IPS DF 6.9 (cell line): ENCODE measurements around the gene RBFOX2.

Experiments
- DNase-seq: peaks from one replicate; pipeline ENCODE4 v3.0.0-alpha.2; 2013; ENCODE audit warnings: low read depth, low spot score
- H3K27ac ChIP-seq: one replicate; pipeline ENCODE4 v1.5.1; 2013; ENCODE audit warnings: low read length, control low read depth
- H3K27me3 ChIP-seq: 2 replicates; pipeline ENCODE4 v1.6.1; 2013; ENCODE audit warnings: mild to moderate bottlenecking, low read length; ENCODE audit not compliant: control insufficient read depth, insufficient read depth
- H3K36me3 ChIP-seq: 2 replicates; pipeline ENCODE4 v1.6.1; 2013; ENCODE audit warnings: low read length; ENCODE audit not compliant: control insufficient read depth, insufficient read depth
- H3K4me1 ChIP-seq: 2 replicates; pipeline ENCODE4 v1.6.1; 2013; ENCODE audit warnings: low read length; ENCODE audit not compliant: control insufficient read depth, insufficient read depth
- H3K4me3 ChIP-seq: 2 replicates; pipeline ENCODE4 v1.5.1; 2013; ENCODE audit warnings: mild to moderate bottlenecking, low read length
- H3K9me3 ChIP-seq: 2 replicates; pipeline ENCODE4 v1.6.1; 2013; ENCODE audit warnings: low read length, inconsistent platforms; ENCODE audit not compliant: control insufficient read depth, insufficient read depth
- WGBS: extraction: QIAGEN DNeasy Blood & Tissue Kit; methylation state at CpG from one replicate; pipeline ENCODE4 v1.1.7; 2013; ENCODE audit warnings: mixed read lengths, missing lambda C conversion rate; ENCODE audit not compliant: insufficient read length, insufficient coverage; 5-methylcytosine and 5-hydroxymethylcytosine counted together

The RBFOX2 gene

DNA sequence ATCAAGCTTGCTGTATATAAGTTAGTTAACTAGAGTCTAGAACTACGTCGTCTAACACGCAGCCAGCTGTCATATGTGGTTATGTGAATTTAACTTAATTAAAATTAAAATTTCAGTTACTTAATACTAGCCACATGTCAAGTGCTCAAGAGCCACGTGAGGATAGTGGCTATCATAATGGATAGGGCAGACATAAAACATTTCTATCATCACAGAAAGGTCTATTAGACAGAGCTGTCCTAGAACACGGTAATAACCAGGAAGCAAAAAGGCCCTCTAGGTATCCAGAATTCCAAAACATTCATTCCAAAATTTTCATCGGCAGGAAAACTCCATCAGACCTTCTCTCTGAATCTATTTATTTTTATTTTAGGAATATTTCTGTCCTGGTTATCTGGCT is 123.9 kb downstream of the RBFOX2 start:
- Histone ChIP-seq H3K27me3 (no peaks in the 10 kb centered on the region), H3K27ac (no peak overlapping the region), H3K36me3 (no peaks in the 10 kb centered on the region), H3K4me3 (no peak overlapping the region), H3K9me3 (no peaks in the 10 kb centered on the region), H3K4me1 (no peaks in the 10 kb centered on the region; the same call in 1 of the 2 replicates)
- no peak for DNase-seq
- no CpG with 5 or more reads among the region's 6 CpGs for WGBS

GRCh38 chr22:35904336-35904692 is 124.3 kb downstream of the RBFOX2 start:
- DNase-seq = no peak
- WGBS = no CpG with 5 or more reads among the region's 2 CpGs
- Histone ChIP-seq H3K4me3 (no peak overlapping the region), H3K27me3 (no peaks in the 10 kb centered on the region), H3K4me1 (no peaks in the 10 kb centered on the region; the same call in 1 of the 2 replicates), H3K9me3 (no peaks in the 10 kb centered on the region), H3K36me3 (no peaks in the 10 kb centered on the region), H3K27ac (no peak overlapping the region)

DNA sequence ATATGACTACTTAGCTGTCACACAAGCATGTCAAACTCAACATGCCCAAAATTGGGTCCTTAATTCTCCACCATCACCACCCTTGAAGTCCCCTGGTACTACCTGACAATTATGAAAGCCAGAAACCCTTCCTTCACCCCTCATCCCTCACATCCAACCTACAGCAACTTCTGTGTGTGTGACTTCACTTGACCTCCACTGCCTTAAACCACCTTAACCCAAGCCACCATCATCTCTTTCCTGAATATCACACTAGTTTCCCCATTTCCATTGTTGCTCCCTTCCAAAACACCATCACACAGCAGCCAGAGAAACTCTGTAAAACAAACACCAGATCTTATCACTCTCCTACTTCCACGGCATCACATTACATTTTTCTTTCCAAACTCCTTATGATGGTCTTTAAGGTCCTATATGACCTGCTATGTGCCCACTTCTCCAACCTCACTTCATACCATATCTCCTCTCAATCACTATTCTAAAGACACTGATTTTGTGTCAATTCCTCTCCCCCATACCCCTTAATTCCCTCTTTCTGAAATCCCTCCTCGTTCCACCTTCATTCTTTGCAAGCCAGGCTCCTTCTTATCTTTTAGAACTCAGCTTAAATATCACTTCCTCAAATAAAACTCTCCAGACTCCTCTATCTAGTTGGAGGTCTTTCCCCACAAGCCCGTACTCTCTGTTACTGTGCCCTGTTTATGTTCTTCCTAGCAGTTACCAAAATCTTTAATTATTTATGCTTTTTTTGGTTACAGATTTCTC is 124.9 kb downstream of the RBFOX2 start:
- Histone ChIP-seq H3K27me3 (no peaks in the 10 kb centered on the region), H3K4me1 (no peaks in the 10 kb centered on the region; the same call in 1 of the 2 replicates), H3K36me3 (no peaks in the 10 kb centered on the region), H3K4me3 (no peak overlapping the region), H3K9me3 (no peaks in the 10 kb centered on the region), H3K27ac (no peak overlapping the region)
- DNase-seq = no peak
- WGBS = no CpG with 5 or more reads among the region's 3 CpGs

- H3K4me3 ChIP-seq = no peak overlapping the region
- H3K9me3 ChIP-seq = no peaks in the 10 kb centered on the region
- no peaks in the 10 kb centered on the region; the same call in 1 of the 2 replicates for H3K4me1 ChIP-seq
- no CpG with 5 or more reads among the region's 5 CpGs for WGBS
- no peaks in the 10 kb centered on the region for H3K36me3 ChIP-seq
- H3K27me3 ChIP-seq = no peaks in the 10 kb centered on the region
- H3K27ac ChIP-seq = no peak overlapping the region
- DNase-seq = no peak
These were observed 128.0 kb downstream of the RBFOX2 start for GRCh38 chr22:35900483-35901168.

DNA sequence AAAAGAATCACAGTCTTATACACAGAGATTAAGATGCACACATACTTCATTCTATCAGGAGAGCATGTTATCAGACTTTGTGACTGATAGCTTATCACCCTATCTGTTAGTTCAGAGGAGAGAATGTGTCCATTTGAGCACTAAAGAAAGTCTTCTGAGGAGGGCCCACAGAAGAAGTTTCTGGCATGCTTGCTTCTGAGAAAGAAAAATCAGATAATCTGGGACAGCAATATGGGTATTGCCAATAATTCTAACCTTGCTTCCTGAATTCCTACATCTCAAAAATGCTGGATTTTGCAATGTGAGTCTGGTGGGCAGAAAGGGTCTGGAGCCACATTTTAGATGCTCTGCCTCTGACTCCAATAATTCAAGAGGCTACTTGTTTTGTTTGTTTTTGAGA is 128.9 kb downstream of the RBFOX2 start:
- no peaks in the 10 kb centered on the region for H3K36me3 ChIP-seq
- no peak overlapping the region for H3K4me3 ChIP-seq
- H3K27ac ChIP-seq = no peak overlapping the region
- peaks cover 1% of the 10 kb centered on the region; the same call in 1 of the 2 replicates for H3K4me1 ChIP-seq
- no peaks in the 10 kb centered on the region for H3K27me3 ChIP-seq
- H3K9me3 ChIP-seq = no peaks in the 10 kb centered on the region
- DNase-seq = no peak

DNA sequence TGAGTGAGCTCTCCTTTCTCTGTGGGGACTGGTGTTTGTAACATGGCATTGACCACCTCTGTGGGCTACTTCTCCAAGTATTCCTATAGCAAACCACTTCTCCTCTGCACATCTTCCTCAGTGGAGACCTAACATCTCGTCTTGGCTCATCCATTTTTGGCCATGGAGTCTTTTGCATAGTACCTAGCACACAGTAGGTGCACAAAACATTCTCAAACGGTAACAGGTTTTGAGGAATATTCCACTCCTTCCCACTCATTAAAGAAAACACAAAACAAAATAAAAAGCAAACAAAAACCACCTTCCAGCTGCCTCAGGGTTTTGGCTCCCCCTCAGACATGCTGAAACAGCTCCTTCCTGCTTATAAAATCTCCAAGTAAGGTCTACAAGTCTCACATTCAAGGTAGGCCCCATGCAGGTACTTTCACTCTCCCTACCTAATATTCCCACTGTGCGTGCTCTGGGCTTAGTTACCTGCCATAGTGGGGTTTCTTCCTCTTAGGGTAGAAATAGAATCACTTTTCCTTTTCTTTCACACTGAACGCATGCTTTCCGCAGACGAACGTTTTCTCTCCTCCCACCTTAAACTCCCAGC is 132.4 kb downstream of the RBFOX2 start:
- no CpG with 5 or more reads among the region's 7 CpGs for WGBS
- H3K4me3 ChIP-seq = no peak overlapping the region
- no peak overlapping the region for H3K27ac ChIP-seq
- H3K27me3 ChIP-seq = no peaks in the 10 kb centered on the region
- no peaks in the 10 kb centered on the region for H3K36me3 ChIP-seq
- DNase-seq = no peak
- no peaks in the 10 kb centered on the region for H3K9me3 ChIP-seq
- peaks cover 1% of the 10 kb centered on the region; the same call in 1 of the 2 replicates for H3K4me1 ChIP-seq

DNA sequence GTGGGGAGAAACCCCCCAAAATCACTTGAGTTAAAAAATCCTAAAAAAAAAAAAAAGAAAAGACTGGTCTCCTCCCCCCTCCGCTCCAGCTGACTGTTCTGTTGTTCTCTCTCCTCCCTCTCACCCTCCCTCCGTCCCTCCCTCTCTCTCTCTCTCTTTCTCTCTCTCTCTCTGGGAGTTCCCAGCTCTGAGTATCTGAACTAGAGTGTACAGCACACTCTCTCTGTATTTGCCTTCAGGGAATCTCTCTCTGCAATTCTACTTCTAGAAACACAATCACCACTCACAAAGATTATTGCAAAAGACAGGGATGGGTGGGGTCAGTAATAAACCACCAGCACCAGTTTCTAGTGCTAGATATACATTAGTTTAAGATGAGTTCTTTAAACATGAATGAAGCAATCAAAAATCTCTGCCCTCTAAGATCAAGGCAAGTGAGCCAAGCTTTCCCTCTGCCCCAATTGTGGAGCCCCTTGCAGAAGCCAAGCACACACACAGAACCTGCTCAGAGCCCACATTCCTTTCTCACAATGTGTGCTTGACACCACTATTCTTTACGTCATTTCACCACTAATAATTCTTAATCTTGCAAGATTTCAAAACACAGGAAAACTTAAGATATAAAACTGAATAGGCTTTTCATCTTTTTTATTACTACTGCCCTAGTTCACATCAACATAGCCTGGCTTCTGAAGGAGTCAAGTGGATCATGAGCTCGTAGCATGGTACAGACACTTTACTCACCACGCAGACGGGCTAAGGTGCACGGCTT is 133.5 kb downstream of the RBFOX2 start:
- no CpG with 5 or more reads among the region's 7 CpGs for WGBS
- DNase-seq = no peak
- H3K27ac ChIP-seq = no peak overlapping the region

GRCh38 chr22:35894464-35894878 is 134.2 kb downstream of the RBFOX2 start:
- Histone ChIP-seq H3K27ac (no peak overlapping the region), H3K27me3 (no peaks in the 10 kb centered on the region), H3K9me3 (no peaks in the 10 kb centered on the region), H3K4me3 (no peak overlapping the region), H3K4me1 (0 out of 2 replicates have a peak, but pooled peaks cover 1% of the 10 kb centered on the region), H3K36me3 (no peaks in the 10 kb centered on the region)
- DNase-seq = no peak
- no CpG with 5 or more reads among the region's 7 CpGs for WGBS

More for the DNA sequence above, 133.5 kb downstream of the RBFOX2 start:
- no peaks in the 10 kb centered on the region for H3K9me3 ChIP-seq
- H3K27me3 ChIP-seq = no peaks in the 10 kb centered on the region
- no peak overlapping the region for H3K4me3 ChIP-seq
- H3K4me1 ChIP-seq = 0 out of 2 replicates have a peak, but pooled peaks cover 1% of the 10 kb centered on the region
- H3K36me3 ChIP-seq = no peaks in the 10 kb centered on the region

- Histone ChIP-seq H3K4me3 (no peak overlapping the region), H3K4me1 (0 out of 2 replicates have a peak, but pooled peaks cover 1% of the 10 kb centered on the region), H3K27ac (no peak overlapping the region), H3K9me3 (no peaks in the 10 kb centered on the region), H3K27me3 (no peaks in the 10 kb centered on the region), H3K36me3 (no peaks in the 10 kb centered on the region)
- DNase-seq = no peak
- WGBS = no CpG with 5 or more reads among the region's 4 CpGs
These were observed 134.9 kb downstream of the RBFOX2 start for GRCh38 chr22:35893698-35894097.

DNA sequence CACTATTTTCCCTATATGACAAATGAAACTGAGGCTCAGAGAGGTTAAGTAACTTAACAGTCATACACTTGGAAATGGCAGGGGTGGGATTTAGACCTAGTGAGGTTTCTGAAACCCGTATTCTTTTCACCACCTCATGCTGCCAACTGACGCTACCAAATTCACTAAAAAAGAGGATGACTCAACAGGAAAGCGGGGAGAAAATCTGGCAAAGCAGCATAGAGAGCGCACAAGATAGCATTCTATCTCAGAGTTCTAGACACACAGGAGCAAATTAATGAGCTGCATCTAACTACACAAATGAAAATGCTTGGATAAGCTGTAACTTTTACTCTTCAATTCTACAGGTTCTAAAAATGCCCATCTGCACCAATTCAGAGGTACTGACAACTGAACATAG is 136.4 kb downstream of the RBFOX2 start:
- DNase-seq = no peak
- 0 out of 2 replicates have a peak, but pooled peaks cover 1% of the 10 kb centered on the region for H3K4me1 ChIP-seq

More for the DNA sequence above, 136.4 kb downstream of the RBFOX2 start:
- no peaks in the 10 kb centered on the region for H3K36me3 ChIP-seq
- no peak overlapping the region for H3K4me3 ChIP-seq
- H3K27ac ChIP-seq = no peak overlapping the region
- H3K9me3 ChIP-seq = no peaks in the 10 kb centered on the region
- H3K27me3 ChIP-seq = no peaks in the 10 kb centered on the region
- WGBS = no CpG with 5 or more reads among the region's 4 CpGs
